Endothelial cell of hepatic sinusoid (primary cell): ENCODE results near the gene ZNF823.
"Not testable (repeated sequence)": the region's sequence is repeated elsewhere in the genome, so short reads cannot be mapped to it uniquely, and the experiment has no call there.

Experiments
- in situ Hi-C: cut with HindIII; loops from 2 replicates; pipeline ENCODE4 v1.10.0; 2017; ENCODE audit warnings: low sequenced_read_pairs

ZNF823 gene

GRCh38 chr19:11738746-11739620, at the start of gene ZNF823:
Gene ZNF823 (minus strand): TSS chr19:11738946. CDS start chr19:11738819, 127 bp downstream.
- in situ Hi-C loops: no loop called here

GRCh38 chr19:11787536-11787935, 48.8 kb upstream of the ZNF823 start:
- in situ Hi-C loops: no loop called here

- in situ Hi-C loops: loop anchor here (5.0 kb wide), 1 partner anchor 83 kb away; no protein-coding TSS in a partner anchor
Observed at GRCh38 chr19:11784356-11784755, 45.6 kb upstream of the ZNF823 start.

GRCh38 chr19:11783767-11784166, 45.0 kb upstream of the ZNF823 start:
- in situ Hi-C loops: loop anchor here (5.0 kb wide), 1 partner anchor 84 kb away; no protein-coding TSS in a partner anchor

- in situ Hi-C loops: loop anchor here (5.0 kb wide), 1 partner anchor 86 kb away; no protein-coding TSS in a partner anchor
Observed at GRCh38 chr19:11781295-11782057, 42.7 kb upstream of the ZNF823 start.

- in situ Hi-C loops: loop anchor here (5.0 kb wide), 1 partner anchor 87 kb away; no protein-coding TSS in a partner anchor
Observed at GRCh38 chr19:11780431-11781020, 41.8 kb upstream of the ZNF823 start.

- in situ Hi-C loops: not testable (repeated sequence)
Observed at GRCh38 chr19:11776669-11777068, 37.9 kb upstream of the ZNF823 start.

GRCh38 chr19:11771520-11771919, 32.8 kb upstream of the ZNF823 start:
- in situ Hi-C loops: not testable (repeated sequence)

- in situ Hi-C loops: no loop called here
Observed at GRCh38 chr19:11769995-11770394, 31.2 kb upstream of the ZNF823 start.

- in situ Hi-C loops: no loop called here
Observed at GRCh38 chr19:11767633-11768133, 28.9 kb upstream of the ZNF823 start.

- in situ Hi-C loops: no loop called here
Observed at GRCh38 chr19:11766597-11767591, 28.1 kb upstream of the ZNF823 start, which contains the start of gene ZNF441. Gene ZNF441 (plus strand): TSS chr19:11767000. CDS start chr19:11767194, 194 bp downstream.

- in situ Hi-C loops: no loop called here
Observed at GRCh38 chr19:11763611-11764010, 24.9 kb upstream of the ZNF823 start.

- in situ Hi-C loops: no loop called here
Observed at GRCh38 chr19:11763117-11763516, 24.4 kb upstream of the ZNF823 start.

GRCh38 chr19:11759805-11760204, 21.1 kb upstream of the ZNF823 start:
- in situ Hi-C loops: loop anchor here (5.0 kb wide), 1 partner anchor 73 kb away; no protein-coding TSS in a partner anchor

GRCh38 chr19:11756965-11757364, 18.2 kb upstream of the ZNF823 start:
- in situ Hi-C loops: loop anchor here (5.0 kb wide), 1 partner anchor 70 kb away; no protein-coding TSS in a partner anchor

- in situ Hi-C loops: loop anchor here (5.0 kb wide), 1 partner anchor 67 kb away; no protein-coding TSS in a partner anchor
Observed at GRCh38 chr19:11754663-11755062, 15.9 kb upstream of the ZNF823 start.

- in situ Hi-C loops: no loop called here
Observed at GRCh38 chr19:11752244-11752736, 13.5 kb upstream of the ZNF823 start.

GRCh38 chr19:11749751-11750150, 11.0 kb upstream of the ZNF823 start:
- in situ Hi-C loops: no loop called here

GRCh38 chr19:11747277-11747676, 8.5 kb upstream of the ZNF823 start:
- in situ Hi-C loops: no loop called here
